ENCODE measurements around the gene LAMA2. TPM values are rescaled to one million over a fixed set of nuclear protein-coding genes. Genes with fewer than 3 reads are reported as not detected.

Gene LAMA2
- total RNA-seq, 1 donor from 2014 or later = 43.4 TPM

GRCh38 chr6:129307845-129308244 lies 424.9 kb downstream of the LAMA2 start:
- no peak for DNase-seq (ENCODE audit: low spot score)

GRCh38 chr6:129309154-129309553 lies 426.2 kb downstream of the LAMA2 start:
- DNase-seq (ENCODE audit: low spot score) = no peak

GRCh38 chr6:129312880-129313279 lies 429.9 kb downstream of the LAMA2 start:
- DNase-seq (ENCODE audit: low spot score) = no peak

GRCh38 chr6:129314575-129314974 lies 431.6 kb downstream of the LAMA2 start:
- no peak for DNase-seq (ENCODE audit: low spot score)

- DNase-seq (ENCODE audit: low spot score) = no peak
These were observed 435.2 kb downstream of the LAMA2 start for GRCh38 chr6:129317931-129318820.

- no peak for DNase-seq (ENCODE audit: low spot score)
These were observed 438.0 kb downstream of the LAMA2 start for GRCh38 chr6:129320892-129321291.

GRCh38 chr6:129321303-129321702 lies 438.4 kb downstream of the LAMA2 start:
- no peak for DNase-seq (ENCODE audit: low spot score)

GRCh38 chr6:129324345-129324744 lies 441.4 kb downstream of the LAMA2 start:
- no peak for DNase-seq (ENCODE audit: low spot score)

- DNase-seq (ENCODE audit: low spot score) = no peak
These were observed 446.7 kb downstream of the LAMA2 start for GRCh38 chr6:129329678-129330077.

- no peak for DNase-seq (ENCODE audit: low spot score)
These were observed 448.7 kb downstream of the LAMA2 start for GRCh38 chr6:129331450-129332138.

GRCh38 chr6:129335792-129336191 lies 452.9 kb downstream of the LAMA2 start:
- no peak for DNase-seq (ENCODE audit: low spot score)

GRCh38 chr6:129338683-129339082 lies 455.7 kb downstream of the LAMA2 start:
- no peak for DNase-seq (ENCODE audit: low spot score)

GRCh38 chr6:129340983-129341382 lies 458.0 kb downstream of the LAMA2 start:
- no peak for DNase-seq (ENCODE audit: low spot score)

- no peak for DNase-seq (ENCODE audit: low spot score)
These were observed 459.3 kb downstream of the LAMA2 start for GRCh38 chr6:129342243-129342642.

- DNase-seq (ENCODE audit: low spot score) = no peak
These were observed 459.9 kb downstream of the LAMA2 start for GRCh38 chr6:129342796-129343195.

GRCh38 chr6:129344379-129344778 lies 461.4 kb downstream of the LAMA2 start:
- DNase-seq (ENCODE audit: low spot score) = no peak

- no peak for DNase-seq (ENCODE audit: low spot score)
These were observed 463.0 kb downstream of the LAMA2 start for GRCh38 chr6:129345890-129346289.

- no peak for DNase-seq (ENCODE audit: low spot score)
These were observed 464.0 kb downstream of the LAMA2 start for GRCh38 chr6:129346964-129347363.

- no peak for DNase-seq (ENCODE audit: low spot score)
These were observed 467.3 kb downstream of the LAMA2 start for GRCh38 chr6:129350278-129350677.

GRCh38 chr6:129351807-129352206 lies 468.9 kb downstream of the LAMA2 start:
- no peak for DNase-seq (ENCODE audit: low spot score)

GRCh38 chr6:129353067-129353466 lies 470.1 kb downstream of the LAMA2 start:
- peak; percentile 56 for DNase-seq (ENCODE audit: low spot score)

- no peak for DNase-seq (ENCODE audit: low spot score)
These were observed 473.2 kb downstream of the LAMA2 start for GRCh38 chr6:129356129-129356528.
